Body of pancreas (tissue), 4 donors: ENCODE results near the gene CCDC33. TPM values are rescaled to one million over a fixed set of nuclear protein-coding genes. Genes with fewer than 3 reads are reported as not detected.

ENCODE experiments used
- ATAC-seq: fragments of 150-250 bp; one replicate; pipeline ENCODE4 v1.9.1; 2016
- DNase-seq, 4 donors: peaks; one replicate each; pipeline ENCODE4 v3.0.0-alpha.2; 2019
- H3K27ac ChIP-seq, 4 donors: fragments of 200-600 bp; sonication (generic); 1 replicate in 3 of 4; 2 replicates in 1 of 4; pipeline versions ENCODE4 v1.5.1 to v1.6.1; 2016 to 2019; ENCODE audit warnings: mild to moderate bottlenecking in 1 of 4, mixed read lengths in 1 of 4, moderate library complexity in 1 of 4
- H3K27me3 ChIP-seq, 2 donors: fragments of 200-600 bp; sonication (generic); one replicate each; pipeline ENCODE4 v1.6.0; 2016; ENCODE audit warnings: mild to moderate bottlenecking in 1 of 2
- H3K36me3 ChIP-seq, 2 donors: fragments of 200-600 bp; sonication (generic); replicated peaks in 1 of 2; 2 replicates each; pipeline ENCODE4 v1.5.1; 2016; ENCODE audit warnings: low read depth in 2 of 2; ENCODE audit not compliant: insufficient read depth in 1 of 2
- H3K4me1 ChIP-seq: fragments of 200-600 bp; sonication (generic); one replicate; pipeline ENCODE4 v1.6.0; 2016
- H3K4me3 ChIP-seq, 2 donors: fragments of 200-600 bp; sonication (generic); 1 replicate in 1 of 2; 2 replicates in 1 of 2; pipeline ENCODE4 v1.5.1; 2016 to 2019
- H3K9me3 ChIP-seq, 3 donors: fragments of 200-600 bp; sonication (generic); 1 replicate in 2 of 3; 2 replicates in 1 of 3; pipeline ENCODE4 v1.5.1; 2016
- POLR2A ChIP-seq, 3 donors: fragments of 450-650 bp; IDR thresholded peaks; one replicate each; pipeline ENCODE4 v1.6.1; 2016; ENCODE audit warnings: antibody characterized with exemption in 3 of 3, mild to moderate bottlenecking in 2 of 3
- WGBS, 2 donors: methylation state at CpG; one replicate each; pipeline ENCODE4 v1.1.5; 2017; 5-methylcytosine and 5-hydroxymethylcytosine counted together
- intact Hi-C: fragments of 100-400 bp; cut with DNase I; formaldehyde crosslinking; loops from one replicate; pipeline ENCODE4 v1.15.1; 2023
- total RNA-seq, 2 donors: library from RNA; depleted of rRNA; stranded (reverse); fragments of >200 nt; gene quantifications; one replicate each; pipeline ENCODE4 v1.1.0, GENCODE V29; 2016
- TF ChIP-seq, protein P1 (sequence below), 7 experiments: fragments of 450-650 bp in 4 of 7; fragments of 200-600 bp in 3 of 7; sonication (generic) in 3 of 7; IDR thresholded peaks; one replicate each; pipeline ENCODE4 v1.5.1; 2016 to 2019; ENCODE audit warnings: antibody characterized with exemption in 7 of 7

Gene CCDC33
- total RNA-seq, 2 donors from 2014 or later = not detected

GRCh38 chr15:74277242-74277810 lies 41.2 kb downstream of the CCDC33 start:
- H3K4me3 ChIP-seq = no peak overlapping the region

GRCh38 chr15:74278207-74278606 lies 42.1 kb downstream of the CCDC33 start:
- Histone ChIP-seq H3K4me3 (no peak overlapping the region), H3K9me3 (no peaks in the 10 kb centered on the region), H3K27ac (no peak overlapping the region), H3K36me3 (no peaks in the 10 kb centered on the region), H3K27me3 (peaks cover 0 to 5% of the 10 kb centered on the region in 2 donors), H3K4me1 (no peaks in the 10 kb centered on the region)
- no peak for TF ChIP-seq POLR2A (IDR thresholded peaks at IDR 0.05)
- TF ChIP-seq, protein P1, sequence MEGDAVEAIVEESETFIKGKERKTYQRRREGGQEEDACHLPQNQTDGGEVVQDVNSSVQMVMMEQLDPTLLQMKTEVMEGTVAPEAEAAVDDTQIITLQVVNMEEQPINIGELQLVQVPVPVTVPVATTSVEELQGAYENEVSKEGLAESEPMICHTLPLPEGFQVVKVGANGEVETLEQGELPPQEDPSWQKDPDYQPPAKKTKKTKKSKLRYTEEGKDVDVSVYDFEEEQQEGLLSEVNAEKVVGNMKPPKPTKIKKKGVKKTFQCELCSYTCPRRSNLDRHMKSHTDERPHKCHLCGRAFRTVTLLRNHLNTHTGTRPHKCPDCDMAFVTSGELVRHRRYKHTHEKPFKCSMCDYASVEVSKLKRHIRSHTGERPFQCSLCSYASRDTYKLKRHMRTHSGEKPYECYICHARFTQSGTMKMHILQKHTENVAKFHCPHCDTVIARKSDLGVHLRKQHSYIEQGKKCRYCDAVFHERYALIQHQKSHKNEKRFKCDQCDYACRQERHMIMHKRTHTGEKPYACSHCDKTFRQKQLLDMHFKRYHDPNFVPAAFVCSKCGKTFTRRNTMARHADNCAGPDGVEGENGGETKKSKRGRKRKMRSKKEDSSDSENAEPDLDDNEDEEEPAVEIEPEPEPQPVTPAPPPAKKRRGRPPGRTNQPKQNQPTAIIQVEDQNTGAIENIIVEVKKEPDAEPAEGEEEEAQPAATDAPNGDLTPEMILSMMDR (IDR thresholded peaks at IDR 0.05) = no peak
- whole genome bisulfite sequencing, 2 donors = 53 to 54% methylated on average over 4 to 8 of the region's 8 CpGs
- ATAC-seq (no peak), DNase-seq (no peak)
- intact Hi-C loops = no loop called here

More at GRCh38 chr15:74277242-74277810, 41.2 kb downstream of the CCDC33 start:
- intact Hi-C loops = no loop called here
- WGBS, 2 donors = 62 to 69% methylated on average over 8 of the region's 8 CpGs
- Histone ChIP-seq H3K27ac (no peak overlapping the region), H3K9me3 (no peaks in the 10 kb centered on the region), H3K27me3 (peaks cover 0 to 5% of the 10 kb centered on the region in 2 donors), H3K4me1 (no peaks in the 10 kb centered on the region), H3K36me3 (no peaks in the 10 kb centered on the region)
- no peak for DNase-seq
- no peak for ATAC-seq
- TF ChIP-seq POLR2A (IDR thresholded peaks at IDR 0.05) = no peak
- TF ChIP-seq, protein P1 (IDR thresholded peaks at IDR 0.05) = no peak

DNA sequence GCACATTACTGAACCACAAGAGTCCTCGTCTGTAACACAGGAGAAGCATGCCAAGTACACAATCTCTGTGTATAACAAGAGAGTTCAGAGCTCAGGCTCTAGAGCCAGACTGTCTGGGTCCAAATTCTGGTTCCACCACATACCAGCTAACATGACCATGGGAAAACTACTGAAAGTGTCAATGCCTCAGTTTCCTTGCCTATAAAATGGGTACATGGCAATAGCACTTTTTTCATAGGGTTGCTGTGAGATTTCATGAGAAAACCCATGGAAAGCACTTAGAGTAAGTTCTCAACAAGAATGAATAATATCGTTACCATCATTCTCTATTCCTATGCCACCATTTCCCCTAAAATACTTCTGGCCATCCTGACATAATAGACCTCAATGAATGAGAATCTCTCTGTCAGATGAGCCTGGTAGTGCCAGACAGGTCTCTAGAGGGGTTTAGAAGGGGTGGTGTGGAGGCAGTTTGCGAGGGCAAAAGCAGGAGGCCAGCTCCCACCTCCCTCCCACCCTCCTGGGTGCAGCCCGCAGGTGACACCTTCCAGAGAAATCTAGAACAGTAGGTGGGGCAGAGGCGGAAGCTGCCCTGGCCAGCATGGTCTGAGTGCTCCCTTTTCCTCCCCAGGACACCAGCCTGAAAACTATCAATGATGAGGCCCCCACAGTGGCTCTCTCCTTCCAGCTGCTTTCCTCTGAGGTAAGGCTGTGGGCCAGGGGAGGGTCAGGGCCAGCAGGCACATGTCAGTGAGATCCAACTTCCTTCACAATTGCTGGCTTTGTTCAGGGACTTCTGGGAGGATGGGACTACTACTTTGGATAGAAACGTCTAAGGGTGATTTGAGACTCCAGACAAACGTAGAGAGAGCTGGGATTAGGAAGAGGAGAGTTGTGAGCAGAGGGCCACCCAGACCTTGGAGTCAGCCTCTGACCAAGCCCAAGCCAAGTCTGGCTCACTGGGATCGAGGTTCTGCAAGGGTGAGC lies 45.3 kb downstream of the CCDC33 start:
- Histone ChIP-seq H3K4me1 (no peaks in the 10 kb centered on the region), H3K27ac (no peak overlapping the region), H3K4me3 (no peak overlapping the region), H3K9me3 (no peaks in the 10 kb centered on the region), H3K36me3 (no peaks in the 10 kb centered on the region), H3K27me3 (peaks cover 0 to 5% of the 10 kb centered on the region in 2 donors)
- whole genome bisulfite sequencing, 2 donors = 48 to 51% methylated on average over 8 of the region's 8 CpGs
- TF ChIP-seq, protein P1 (IDR thresholded peaks at IDR 0.05) = no peak
- no peak for TF ChIP-seq POLR2A (IDR thresholded peaks at IDR 0.05)
- intact Hi-C loops = no loop called here
- no peak for DNase-seq
- no peak for ATAC-seq

DNA sequence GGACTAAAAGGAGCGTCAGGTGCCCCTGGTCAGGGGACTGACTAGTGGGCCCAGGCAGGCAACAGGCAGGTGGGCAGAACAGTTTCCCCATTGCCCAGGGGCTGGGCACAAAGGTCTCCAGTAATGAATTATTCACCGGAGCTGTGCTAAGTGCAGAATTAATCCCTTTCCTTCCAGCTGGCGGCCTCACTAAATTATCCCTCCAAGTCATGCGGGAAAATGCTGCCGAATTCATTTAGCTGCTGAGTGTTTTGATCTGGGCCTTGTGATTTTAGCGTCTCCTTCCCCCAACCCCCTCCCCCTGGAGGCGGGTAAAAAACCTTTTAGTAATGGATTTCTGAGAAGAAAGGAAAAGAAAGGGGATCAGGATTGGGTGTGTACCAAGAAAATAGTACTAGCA lies 47.2 kb downstream of the CCDC33 start:
- H3K9me3 ChIP-seq = no peaks in the 10 kb centered on the region
- H3K4me3 ChIP-seq = no peak overlapping the region
- H3K27ac ChIP-seq = no peak overlapping the region
- WGBS, 2 donors = 50 to 55% methylated on average over 7 of the region's 7 CpGs
- intact Hi-C loops = no loop called here
- DNase-seq (no peak), ATAC-seq (no peak)
- TF ChIP-seq POLR2A (IDR thresholded peaks at IDR 0.05) = no peak
- TF ChIP-seq, protein P1 (IDR thresholded peaks at IDR 0.05) = no peak
- peaks cover 0 to 5% of the 10 kb centered on the region in 2 donors for H3K27me3 ChIP-seq
- no peaks in the 10 kb centered on the region for H3K36me3 ChIP-seq
- H3K4me1 ChIP-seq = no peaks in the 10 kb centered on the region
